Measurements from ENCODE around the gene ZNF462.
"Not testable (repeated sequence)": the region's sequence is repeated elsewhere in the genome, so short reads cannot be mapped to it uniquely, and the experiment has no call there.

Gene ZNF462

GRCh38 chr9:106889061-106889590 is 26.2 kb downstream of the ZNF462 start:
- DNase-seq (ENCODE audit: low read depth, low spot score) = peak; percentile 61

- DNase-seq (ENCODE audit: low read depth, low spot score) = no peak
These were observed 27.6 kb downstream of the ZNF462 start for GRCh38 chr9:106890608-106891007.

- no peak for DNase-seq (ENCODE audit: low read depth, low spot score)
These were observed 28.3 kb downstream of the ZNF462 start for GRCh38 chr9:106891286-106891685.

- DNase-seq (ENCODE audit: low read depth, low spot score) = peak; percentile 97
These were observed 29.7 kb downstream of the ZNF462 start for GRCh38 chr9:106892632-106893031.

GRCh38 chr9:106893088-106893487 is 30.1 kb downstream of the ZNF462 start:
- peak; percentile 41 for DNase-seq (ENCODE audit: low read depth, low spot score)

GRCh38 chr9:106896695-106897094 is 33.7 kb downstream of the ZNF462 start:
- no peak for DNase-seq (ENCODE audit: low read depth, low spot score)

GRCh38 chr9:106897236-106897635 is 34.3 kb downstream of the ZNF462 start:
- no peak for DNase-seq (ENCODE audit: low read depth, low spot score)

GRCh38 chr9:106897751-106898150 is 34.8 kb downstream of the ZNF462 start:
- DNase-seq (ENCODE audit: low read depth, low spot score) = no peak

GRCh38 chr9:106900523-106900922 is 37.6 kb downstream of the ZNF462 start:
- not testable (repeated sequence) for DNase-seq (ENCODE audit: low read depth, low spot score)

- DNase-seq (ENCODE audit: low read depth, low spot score) = no peak
These were observed 43.2 kb downstream of the ZNF462 start for GRCh38 chr9:106906129-106906528.

- DNase-seq (ENCODE audit: low read depth, low spot score) = no peak
These were observed 49.0 kb downstream of the ZNF462 start for GRCh38 chr9:106911951-106912350.

GRCh38 chr9:106913276-106913675 is 50.3 kb downstream of the ZNF462 start:
- DNase-seq (ENCODE audit: low read depth, low spot score) = no peak

GRCh38 chr9:106915851-106916250 is 52.9 kb downstream of the ZNF462 start:
- DNase-seq (ENCODE audit: low read depth, low spot score) = no peak

- peak; percentile 49 for DNase-seq (ENCODE audit: low read depth, low spot score)
These were observed 53.7 kb downstream of the ZNF462 start for GRCh38 chr9:106916466-106917235.

- DNase-seq (ENCODE audit: low read depth, low spot score) = no peak
These were observed 56.0 kb downstream of the ZNF462 start for GRCh38 chr9:106918825-106919509.

- no peak for DNase-seq (ENCODE audit: low read depth, low spot score)
These were observed 57.1 kb downstream of the ZNF462 start for GRCh38 chr9:106920091-106920490.

GRCh38 chr9:106920701-106921283 is 57.8 kb downstream of the ZNF462 start:
- DNase-seq (ENCODE audit: low read depth, low spot score) = peak; percentile 69

- DNase-seq (ENCODE audit: low read depth, low spot score) = peak; percentile 87
These were observed 58.5 kb downstream of the ZNF462 start for GRCh38 chr9:106921341-106921899.

- no peak for DNase-seq (ENCODE audit: low read depth, low spot score)
These were observed 59.1 kb downstream of the ZNF462 start for GRCh38 chr9:106922026-106922425.

- DNase-seq (ENCODE audit: low read depth, low spot score) = no peak
These were observed 62.4 kb downstream of the ZNF462 start for GRCh38 chr9:106925392-106925791.

GRCh38 chr9:106927916-106928315 is 65.0 kb downstream of the ZNF462 start:
- no peak for DNase-seq (ENCODE audit: low read depth, low spot score)

GRCh38 chr9:106928350-106928749 is 65.4 kb downstream of the ZNF462 start:
- no peak for DNase-seq (ENCODE audit: low read depth, low spot score)

Data from ELF-1 (cell line).